ENCODE results near the gene NKX2-8.
"Not testable (repeated sequence)": the region's sequence is repeated elsewhere in the genome, so short reads cannot be mapped to it uniquely, and the experiment has no call there.

The NKX2-8 gene

GRCh38 chr14:36556811-36557433, 25.5 kb downstream of the NKX2-8 start:
- Mint-ChIP-seq H3K9me3 (no peaks in the 10 kb centered on the region), H3K27ac (ENCODE audit: low read depth) (no peak overlapping the region), H3K4me1 (no peaks in the 10 kb centered on the region), H3K36me3 (ENCODE audit: insufficient read depth) (no peaks in the 10 kb centered on the region), H3K27me3 (peaks cover 20% of the 10 kb centered on the region), H3K4me3 (no peak overlapping the region)
- DNase-seq (ENCODE audit: low spot score in 2 of 2) (no peak), ATAC-seq (replicated peaks; ENCODE audit: extremely low read depth, poor library complexity, severe bottlenecking) (no peak)

GRCh38 chr14:36555998-36556743, 26.2 kb downstream of the NKX2-8 start:
- no peak overlapping the region for H3K27ac Mint-ChIP-seq (ENCODE audit: low read depth)
- ATAC-seq (replicated peaks; ENCODE audit: extremely low read depth, poor library complexity, severe bottlenecking), result no peak

DNA sequence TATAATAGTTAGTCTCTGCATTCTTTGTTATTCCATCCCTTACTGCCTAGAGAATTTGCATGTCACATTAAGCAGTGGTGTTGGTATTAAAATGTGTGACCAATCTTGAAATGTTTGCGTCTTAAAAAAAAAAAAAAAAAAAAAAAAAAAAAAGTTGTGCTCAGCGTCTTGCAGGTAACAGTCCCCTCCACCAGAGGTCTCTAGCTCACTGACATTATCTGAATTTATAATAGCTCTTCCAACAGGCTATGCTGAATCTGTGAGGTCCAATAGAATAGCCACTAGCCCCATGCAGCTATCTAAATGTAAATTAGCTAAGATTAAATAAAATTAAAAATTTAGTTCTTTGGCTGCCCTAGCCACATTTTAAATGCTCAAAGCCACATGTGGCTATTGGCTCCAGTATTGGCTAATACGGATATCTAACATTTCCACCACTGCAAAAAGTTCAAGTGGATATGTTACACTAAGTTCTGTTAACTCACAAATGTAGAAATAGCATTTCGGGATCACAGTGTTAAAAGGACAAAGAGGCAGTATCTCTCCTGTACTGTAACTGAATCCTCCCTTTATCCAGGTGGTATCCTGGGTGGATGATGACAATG, 28.7 kb downstream of the NKX2-8 start:
- Mint-ChIP-seq H3K4me1 (no peaks in the 10 kb centered on the region), H3K4me3 (no peak overlapping the region), H3K27ac (ENCODE audit: low read depth) (no peak overlapping the region), H3K9me3 (no peaks in the 10 kb centered on the region), H3K36me3 (ENCODE audit: insufficient read depth) (no peaks in the 10 kb centered on the region), H3K27me3 (no peaks in the 10 kb centered on the region)
- no peak for ATAC-seq (replicated peaks; ENCODE audit: extremely low read depth, poor library complexity, severe bottlenecking)
- DNase-seq (ENCODE audit: low spot score in 2 of 2), result no peak

More at GRCh38 chr14:36555998-36556743, 26.2 kb downstream of the NKX2-8 start:
- H3K9me3 Mint-ChIP-seq, result no peaks in the 10 kb centered on the region
- no peaks in the 10 kb centered on the region for H3K36me3 Mint-ChIP-seq (ENCODE audit: insufficient read depth)
- DNase-seq (ENCODE audit: low spot score in 2 of 2), result no peak
- H3K4me3 Mint-ChIP-seq, result no peak overlapping the region
- H3K4me1 Mint-ChIP-seq, result no peaks in the 10 kb centered on the region
- H3K27me3 Mint-ChIP-seq, result peaks cover 17% of the 10 kb centered on the region

DNA sequence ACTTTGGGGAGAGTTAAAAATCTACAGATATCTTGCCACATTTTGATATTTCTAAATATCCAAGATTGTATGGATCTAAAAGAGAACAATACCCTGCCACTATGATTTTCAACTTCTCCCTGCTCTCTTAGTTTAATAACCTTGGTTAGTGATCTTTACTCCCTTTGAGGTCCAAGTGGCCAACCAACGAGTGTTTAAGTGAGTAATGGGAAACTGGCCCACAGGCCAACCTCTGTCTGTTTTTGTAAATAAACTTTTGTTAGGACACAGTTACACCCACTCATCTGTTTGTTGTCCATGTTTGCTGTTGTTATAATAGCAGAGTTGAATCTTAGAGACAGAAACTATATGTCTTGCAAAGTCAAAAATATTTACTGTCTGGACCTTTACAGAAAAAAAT, 31.5 kb downstream of the NKX2-8 start:
- Mint-ChIP-seq H3K9me3 (no peaks in the 10 kb centered on the region), H3K4me1 (no peaks in the 10 kb centered on the region), H3K27me3 (peaks cover 10% of the 10 kb centered on the region), H3K27ac (ENCODE audit: low read depth) (no peak overlapping the region), H3K36me3 (ENCODE audit: insufficient read depth) (no peaks in the 10 kb centered on the region), H3K4me3 (no peak overlapping the region)
- no peak for DNase-seq (ENCODE audit: low spot score in 2 of 2)
- ATAC-seq (replicated peaks; ENCODE audit: extremely low read depth, poor library complexity, severe bottlenecking), result no peak

- not testable (repeated sequence) for H3K9me3 Mint-ChIP-seq; H3K4me3 Mint-ChIP-seq; H3K27ac Mint-ChIP-seq (ENCODE audit: low read depth); H3K4me1 Mint-ChIP-seq; H3K36me3 Mint-ChIP-seq (ENCODE audit: insufficient read depth); ATAC-seq (replicated peaks; ENCODE audit: extremely low read depth, poor library complexity, severe bottlenecking); DNase-seq (ENCODE audit: low spot score in 2 of 2)
- H3K27me3 Mint-ChIP-seq, result peaks cover 26% of the 10 kb centered on the region
Measured at GRCh38 chr14:36544280-36544679, 38.1 kb downstream of the NKX2-8 start.

DNA sequence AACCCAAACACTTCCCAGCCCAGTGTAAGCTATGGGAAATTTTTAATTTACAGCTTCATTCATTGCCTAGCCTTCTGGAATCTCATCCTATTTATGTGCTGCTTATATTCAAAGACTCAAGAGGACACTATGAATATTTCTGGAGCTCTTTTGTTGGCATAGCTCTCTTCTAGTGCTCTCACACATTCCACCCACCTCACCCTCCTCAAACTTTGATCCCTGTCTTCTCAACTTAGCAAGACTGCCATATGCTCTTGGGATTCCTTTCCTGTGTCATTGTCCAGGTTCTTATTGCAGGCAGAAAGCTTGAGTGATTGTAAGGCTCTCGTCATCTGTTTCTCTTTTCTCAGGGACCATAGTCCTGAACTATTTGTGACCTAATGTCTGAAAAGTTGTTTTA, 44.4 kb downstream of the NKX2-8 start:
- Mint-ChIP-seq H3K4me1 (no peaks in the 10 kb centered on the region), H3K4me3 (no peak overlapping the region), H3K27ac (ENCODE audit: low read depth) (no peak overlapping the region), H3K27me3 (peaks cover 51% of the 10 kb centered on the region), H3K36me3 (ENCODE audit: insufficient read depth) (no peaks in the 10 kb centered on the region), H3K9me3 (peaks cover 28% of the 10 kb centered on the region)
- no peak for DNase-seq (ENCODE audit: low spot score in 2 of 2)
- ATAC-seq (replicated peaks; ENCODE audit: extremely low read depth, poor library complexity, severe bottlenecking), result no peak
